Measurements from ENCODE around the gene CGAS.
"Not testable (repeated sequence)": the region's sequence is repeated elsewhere in the genome, so short reads cannot be mapped to it uniquely, and the experiment has no call there.

The CGAS gene

GRCh38 chr6:73395875-73396274, 56.2 kb downstream of the CGAS start:
- no peak for DNase-seq (ENCODE audit: low read depth in 2 of 2)

- DNase-seq (ENCODE audit: low read depth in 2 of 2) = peak in 1 of 2 donors; percentile 15
Measured at GRCh38 chr6:73394577-73395354, 57.3 kb downstream of the CGAS start, which contains the start of gene DDX43. TSS of gene DDX43 (plus strand) at chr6:73394828. CDS start at chr6:73394906, 78 bp downstream.

GRCh38 chr6:73393278-73393677, 58.8 kb downstream of the CGAS start:
- DNase-seq (ENCODE audit: low read depth in 2 of 2) = no peak

DNA sequence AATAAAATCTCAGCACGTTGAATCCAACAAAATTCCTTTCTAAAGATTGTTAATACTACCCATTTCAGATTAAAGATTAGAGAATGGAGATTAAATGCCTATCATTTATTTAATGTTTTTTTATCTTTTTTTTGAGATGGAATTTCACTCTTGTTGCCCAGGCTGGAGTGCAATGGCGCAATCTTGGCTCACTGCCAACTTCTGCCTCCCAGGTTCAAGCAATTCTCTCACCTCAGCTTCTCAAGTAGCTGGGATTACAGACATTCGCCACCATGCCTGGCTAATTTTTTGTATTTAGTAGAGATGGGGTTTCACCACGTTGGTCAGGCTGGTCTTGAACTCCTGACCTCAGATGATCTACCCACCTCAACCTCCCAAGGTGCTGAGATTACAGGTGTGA, 59.9 kb downstream of the CGAS start:
- not testable (repeated sequence) for DNase-seq (ENCODE audit: low read depth in 2 of 2)

GRCh38 chr6:73391675-73392074, 60.4 kb downstream of the CGAS start:
- DNase-seq (ENCODE audit: low read depth in 2 of 2) = no peak

- DNase-seq (ENCODE audit: low read depth in 2 of 2) = no peak
Measured at GRCh38 chr6:73389854-73390253, 62.2 kb downstream of the CGAS start.

GRCh38 chr6:73388800-73389512, 63.1 kb downstream of the CGAS start:
- peak; percentile 19 to 34 for DNase-seq (ENCODE audit: low read depth in 2 of 2)

- DNase-seq (ENCODE audit: low read depth in 2 of 2) = no peak
Measured at GRCh38 chr6:73388433-73388799, 63.7 kb downstream of the CGAS start.

GRCh38 chr6:73382462-73383113, 69.5 kb downstream of the CGAS start:
- DNase-seq (ENCODE audit: low read depth in 2 of 2) = no peak

DNA sequence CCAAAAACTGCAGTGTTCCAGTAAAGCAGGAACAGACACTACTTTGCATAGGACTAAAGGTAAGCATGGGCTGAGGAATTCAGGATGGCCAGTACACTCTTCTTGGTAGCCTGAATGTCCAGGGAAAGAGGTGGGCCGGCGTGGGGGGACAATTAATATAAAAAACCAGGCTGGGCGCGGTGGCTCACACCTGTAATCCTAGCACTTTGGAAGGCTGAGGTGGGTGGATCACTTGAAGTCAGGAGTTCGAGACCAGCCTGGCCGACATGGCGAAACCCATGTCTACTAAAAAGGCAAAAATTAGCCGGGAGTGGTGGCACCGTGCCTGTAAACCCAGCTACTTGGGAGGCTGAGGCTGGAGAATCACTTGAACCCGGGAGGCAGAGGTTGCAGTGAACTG, 70.6 kb downstream of the CGAS start:
- DNase-seq (ENCODE audit: low read depth in 2 of 2) = not testable (repeated sequence)

DNA sequence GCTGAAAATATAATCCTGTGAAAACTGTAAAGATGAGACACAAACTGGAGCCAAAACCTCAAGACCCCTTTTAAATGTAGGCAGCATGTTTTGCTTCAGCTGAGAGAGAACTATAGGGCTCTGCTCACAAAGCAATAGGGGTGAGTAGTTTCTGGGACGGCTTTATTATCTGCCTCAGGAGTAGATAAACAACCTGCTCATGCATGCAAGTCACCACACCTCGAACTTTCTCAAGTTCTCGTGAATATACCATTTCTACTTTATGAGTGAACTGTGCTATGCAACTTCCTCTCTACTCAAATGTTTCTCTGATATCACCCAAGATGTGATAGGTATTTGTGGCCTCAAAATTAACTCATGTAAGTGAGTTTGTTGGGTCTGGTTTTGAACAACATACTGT, 74.9 kb downstream of the CGAS start:
- DNase-seq (ENCODE audit: low read depth in 2 of 2) = no peak

- no peak for DNase-seq (ENCODE audit: low read depth in 2 of 2)
Measured at GRCh38 chr6:73375216-73375615, 76.9 kb downstream of the CGAS start.

Measured in activated CD4-positive, alpha-beta T cell treated with anti-CD3 and anti-CD28 coated beads for 24 hours (primary cell).